ENCODE data around the gene GDPGP1. TPM values are rescaled to one million over a fixed set of nuclear protein-coding genes. Genes with fewer than 3 reads are reported as not detected.

The GDPGP1 gene
- total and polyA plus RNA-seq, 9 of the 15 experiments (the other 6 are each of a cell fraction or from before 2014, with no cell fraction given) = 0.78 to 6.1 (median 2.8) TPM

GRCh38 chr15:90231028-90232017 is 2.7 kb upstream of the GDPGP1 start:
- H3K4me2 ChIP-seq (ENCODE audit: insufficient read depth, low read length) = peak overlapping the region; percentile 94; the same call in 1 of the 2 replicates
- ATAC-seq (no peak), DNase-seq (ENCODE audit: extremely low read depth in 1 of 4, low spot score in 3 of 4) (no peak), FAIRE-seq (no peak)
- H3K9me3 ChIP-seq (replicated peaks; ENCODE audit: control insufficient read depth, insufficient read depth, low read depth, low read length) = no peaks in the 10 kb centered on the region
- ChIA-PET CTCF (ENCODE audit: low intra/inter-chr PET ratio) (no interaction called here), POLR2A (interaction anchor here (0.6 to 1.8 kb wide), 7 partner anchors 9 to 31 kb away, joined by 3 to 7 read pairs (median 3); partner anchors contain the start of gene SEMA4B)
- H3K27ac ChIP-seq (ENCODE audit: extremely low read depth, low read depth, low read length) = no peak overlapping the region
- in situ Hi-C loops (cut with MboI) = loop anchor here (10.0 kb wide), 1 partner anchor 447 kb away; no protein-coding TSS in a partner anchor
- no peaks in the 10 kb centered on the region for H3K9me1 ChIP-seq (ENCODE audit: control insufficient read depth, insufficient read depth, low read length)
- no peak overlapping the region for H2AFZ ChIP-seq (ENCODE audit: low read depth, low read length)
- 0 out of 2 replicates have a peak, but pooled peaks cover 4% of the 10 kb centered on the region for H4K20me1 ChIP-seq (replicated peaks; ENCODE audit: control insufficient read depth, insufficient read depth, low read length)
- H3K4me3 ChIP-seq = peak overlapping the region; percentile 78; the same call in 1 of the 2 replicates
- H3K27me3 ChIP-seq (ENCODE audit: control insufficient read depth in 2 of 2, insufficient read depth in 2 of 2, low read length in 2 of 2) = no peaks in the 10 kb centered on the region
- H3K4me1 ChIP-seq (replicated peaks in 1 of 2; ENCODE audit: control insufficient read depth in 2 of 2, insufficient read depth in 2 of 2, low read length in 2 of 2) = peaks cover 7 to 43% of the 10 kb centered on the region in 2 experiments; a peak in 3 of 5 replicates
- WGBS (ENCODE audit: insufficient coverage, low coverage, missing lambda C conversion rate) = 77% methylated on average over 19 of the region's 27 CpGs
- peak overlapping the region in 1 of 2 experiments; percentile 70; a peak in 2 of 4 replicates for H3K9ac ChIP-seq (ENCODE audit: insufficient read depth in 1 of 2, low read depth in 2 of 2, low read length in 2 of 2)
- intact Hi-C loops (cut with micrococcal nuclease) = loop anchor here (5.0 kb wide), 1 partner anchor 56 kb away; no protein-coding TSS in a partner anchor
- peaks cover 62% of the 10 kb centered on the region for H3K36me3 ChIP-seq (ENCODE audit: control insufficient read depth, insufficient read depth, low read length)
- BruUV-seq (replicated peaks) = no TSS peak
- peaks cover 32% of the 10 kb centered on the region for H3K79me2 ChIP-seq (ENCODE audit: control insufficient read depth, insufficient read depth, low read length)
- TF ChIP-seq ZBTB7A (IDR thresholded peaks at IDR 0.05; ENCODE audit: borderline replicate concordance, control insufficient read depth, low read depth, low read length) = no peak
- TF ChIP-seq DPF2 (IDR thresholded peaks at IDR 0.05) = no peak
- no peak for TF ChIP-seq NCOA6 (IDR thresholded peaks at IDR 0.05)
- TF ChIP-seq ZNF41 (CRISPR knock-in tag; conservative IDR thresholded peaks at IDR 0.05) = no peak
- TF ChIP-seq MIER1 (IDR thresholded peaks at IDR 0.05; ENCODE audit: low read depth) = no peak
- TF ChIP-seq SMAD3 (CRISPR knock-in tag; conservative IDR thresholded peaks at IDR 0.05) = no peak
- TF ChIP-seq, protein P1, sequence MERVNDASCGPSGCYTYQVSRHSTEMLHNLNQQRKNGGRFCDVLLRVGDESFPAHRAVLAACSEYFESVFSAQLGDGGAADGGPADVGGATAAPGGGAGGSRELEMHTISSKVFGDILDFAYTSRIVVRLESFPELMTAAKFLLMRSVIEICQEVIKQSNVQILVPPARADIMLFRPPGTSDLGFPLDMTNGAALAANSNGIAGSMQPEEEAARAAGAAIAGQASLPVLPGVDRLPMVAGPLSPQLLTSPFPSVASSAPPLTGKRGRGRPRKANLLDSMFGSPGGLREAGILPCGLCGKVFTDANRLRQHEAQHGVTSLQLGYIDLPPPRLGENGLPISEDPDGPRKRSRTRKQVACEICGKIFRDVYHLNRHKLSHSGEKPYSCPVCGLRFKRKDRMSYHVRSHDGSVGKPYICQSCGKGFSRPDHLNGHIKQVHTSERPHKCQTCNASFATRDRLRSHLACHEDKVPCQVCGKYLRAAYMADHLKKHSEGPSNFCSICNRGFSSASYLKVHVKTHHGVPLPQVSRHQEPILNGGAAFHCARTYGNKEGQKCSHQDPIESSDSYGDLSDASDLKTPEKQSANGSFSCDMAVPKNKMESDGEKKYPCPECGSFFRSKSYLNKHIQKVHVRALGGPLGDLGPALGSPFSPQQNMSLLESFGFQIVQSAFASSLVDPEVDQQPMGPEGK (CRISPR knock-in tag; IDR thresholded peaks at IDR 0.05; ENCODE audit: borderline replicate concordance) = no peak
- TF ChIP-seq KLF6 (CRISPR knock-in tag; IDR thresholded peaks at IDR 0.05; ENCODE audit: borderline replicate concordance) = no peak
- no peak for TF ChIP-seq NCOA1 (IDR thresholded peaks at IDR 0.05; ENCODE audit: low read depth)
- TF ChIP-seq, protein P2, sequence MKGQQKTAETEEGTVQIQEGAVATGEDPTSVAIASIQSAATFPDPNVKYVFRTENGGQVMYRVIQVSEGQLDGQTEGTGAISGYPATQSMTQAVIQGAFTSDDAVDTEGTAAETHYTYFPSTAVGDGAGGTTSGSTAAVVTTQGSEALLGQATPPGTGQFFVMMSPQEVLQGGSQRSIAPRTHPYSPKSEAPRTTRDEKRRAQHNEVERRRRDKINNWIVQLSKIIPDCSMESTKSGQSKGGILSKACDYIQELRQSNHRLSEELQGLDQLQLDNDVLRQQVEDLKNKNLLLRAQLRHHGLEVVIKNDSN (CRISPR knock-in tag; IDR thresholded peaks at IDR 0.05) = 0 out of 2 replicates have a peak, but pooled peaks have one; percentile 2
- TF ChIP-seq ZBTB8A (IDR thresholded peaks at IDR 0.05; ENCODE audit: partially characterized antibody) = no peak
- TF ChIP-seq POLR2A (conservative IDR thresholded peaks at IDR 0.05) = no peak; the same call in 1 of the 2 replicates
- TF ChIP-seq SLC30A9 (CRISPR knock-in tag; IDR thresholded peaks at IDR 0.05) = no peak
- no peak for TF ChIP-seq GATAD2B (IDR thresholded peaks at IDR 0.05; ENCODE audit: borderline replicate concordance)
- TF ChIP-seq MAZ (CRISPR knock-in tag; conservative IDR thresholded peaks at IDR 0.05 in 1 of 2, IDR thresholded peaks at IDR 0.05 in 1 of 2) = 0 out of 4 replicates have a peak, but pooled peaks of 1 of the 2 experiments have one; percentile 18
- TF ChIP-seq RHOXF2B (CRISPR knock-in tag; conservative IDR thresholded peaks at IDR 0.05) = no peak
- no peak for TF ChIP-seq ZBTB1 (CRISPR knock-in tag; IDR thresholded peaks at IDR 0.05; ENCODE audit: borderline replicate concordance, low read depth)
- no peak for TF ChIP-seq SRSF3 (IDR thresholded peaks at IDR 0.05; ENCODE audit: insufficient read depth, low read length)
- no peak for TF ChIP-seq ZNF140 (CRISPR knock-in tag; IDR thresholded peaks at IDR 0.05)

Measured in K562 (cell line).